AG09319 (cell line): ENCODE measurements around the gene SLC12A7.

Experiments
- DNase-seq: peaks from one replicate; pipeline ENCODE4 v3.0.0-alpha.2; 2010; ENCODE audit warnings: low read depth; ENCODE audit errors: extremely low read depth
- TF ChIP-seq, protein P1 (sequence below): IDR thresholded peaks from 2 replicates; pipeline ENCODE4 v1.5.1; 2011; ENCODE audit warnings: low read depth, mild to moderate bottlenecking, inconsistent platforms, low read length, moderate library complexity

The SLC12A7 gene

DNA sequence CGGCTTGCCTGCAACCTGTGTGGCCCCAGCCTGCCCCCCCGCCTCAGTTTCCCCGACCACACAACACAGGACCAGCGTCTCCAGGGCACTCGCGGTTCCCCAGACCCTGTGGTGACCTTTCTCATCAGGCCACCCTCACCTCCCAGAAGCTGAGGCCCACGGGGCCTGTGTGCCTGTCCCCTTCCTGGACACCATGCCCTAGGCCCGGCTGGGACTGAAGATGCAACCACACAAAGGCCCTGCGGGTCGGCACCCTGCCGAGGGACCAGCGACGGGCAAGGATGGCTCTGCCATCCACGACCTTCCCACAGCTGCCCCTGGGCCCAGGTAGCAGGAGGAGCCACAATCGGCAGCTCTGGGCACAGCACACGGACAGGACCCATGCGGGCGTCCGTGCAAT is 34.8 kb downstream of the SLC12A7 start:
- DNase-seq = no peak
- TF ChIP-seq, protein P1, sequence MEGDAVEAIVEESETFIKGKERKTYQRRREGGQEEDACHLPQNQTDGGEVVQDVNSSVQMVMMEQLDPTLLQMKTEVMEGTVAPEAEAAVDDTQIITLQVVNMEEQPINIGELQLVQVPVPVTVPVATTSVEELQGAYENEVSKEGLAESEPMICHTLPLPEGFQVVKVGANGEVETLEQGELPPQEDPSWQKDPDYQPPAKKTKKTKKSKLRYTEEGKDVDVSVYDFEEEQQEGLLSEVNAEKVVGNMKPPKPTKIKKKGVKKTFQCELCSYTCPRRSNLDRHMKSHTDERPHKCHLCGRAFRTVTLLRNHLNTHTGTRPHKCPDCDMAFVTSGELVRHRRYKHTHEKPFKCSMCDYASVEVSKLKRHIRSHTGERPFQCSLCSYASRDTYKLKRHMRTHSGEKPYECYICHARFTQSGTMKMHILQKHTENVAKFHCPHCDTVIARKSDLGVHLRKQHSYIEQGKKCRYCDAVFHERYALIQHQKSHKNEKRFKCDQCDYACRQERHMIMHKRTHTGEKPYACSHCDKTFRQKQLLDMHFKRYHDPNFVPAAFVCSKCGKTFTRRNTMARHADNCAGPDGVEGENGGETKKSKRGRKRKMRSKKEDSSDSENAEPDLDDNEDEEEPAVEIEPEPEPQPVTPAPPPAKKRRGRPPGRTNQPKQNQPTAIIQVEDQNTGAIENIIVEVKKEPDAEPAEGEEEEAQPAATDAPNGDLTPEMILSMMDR = no peak

DNA sequence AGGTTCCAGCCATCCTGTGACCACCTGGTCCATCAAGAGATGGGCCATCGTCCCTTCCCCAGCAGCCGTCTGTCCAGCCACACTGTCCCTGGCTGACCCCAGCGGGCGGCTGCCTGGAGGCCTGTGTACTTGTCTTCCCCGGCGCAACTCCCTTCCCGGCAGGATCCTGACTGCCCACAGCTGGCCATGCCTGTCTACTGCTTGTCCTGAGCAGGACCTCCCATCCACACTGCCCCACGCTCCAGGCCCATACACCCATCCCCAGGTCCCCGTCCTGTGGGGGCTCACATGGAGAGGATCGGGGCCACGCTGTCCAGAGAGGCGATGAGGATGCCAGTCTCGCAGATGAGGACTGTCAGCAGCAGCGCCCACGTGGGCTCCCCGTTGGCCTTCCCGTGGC is 35.5 kb downstream of the SLC12A7 start:
- no peak for DNase-seq
- TF ChIP-seq, protein P1 = no peak

DNA sequence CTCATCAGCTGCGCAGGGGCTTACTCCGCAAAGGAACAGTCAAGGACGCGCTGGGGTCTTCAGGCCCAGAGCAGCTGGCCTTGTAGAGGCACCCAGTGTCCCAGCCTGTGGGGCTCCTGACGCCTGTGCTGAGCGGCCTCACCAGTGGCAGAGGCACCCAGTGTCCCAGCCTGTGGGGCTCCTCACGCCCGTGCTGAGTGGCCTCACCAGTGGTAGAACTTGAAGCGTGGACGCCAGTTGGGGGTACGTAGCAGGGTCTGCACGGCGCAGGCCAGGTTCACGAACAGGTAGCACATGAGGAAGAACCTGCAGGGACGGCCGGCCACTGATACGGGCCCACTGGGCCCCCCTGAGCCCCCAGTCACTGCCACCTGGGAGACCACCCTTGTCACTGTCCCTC is 35.9 kb downstream of the SLC12A7 start:
- TF ChIP-seq, protein P1 = no peak
- no peak for DNase-seq

DNA sequence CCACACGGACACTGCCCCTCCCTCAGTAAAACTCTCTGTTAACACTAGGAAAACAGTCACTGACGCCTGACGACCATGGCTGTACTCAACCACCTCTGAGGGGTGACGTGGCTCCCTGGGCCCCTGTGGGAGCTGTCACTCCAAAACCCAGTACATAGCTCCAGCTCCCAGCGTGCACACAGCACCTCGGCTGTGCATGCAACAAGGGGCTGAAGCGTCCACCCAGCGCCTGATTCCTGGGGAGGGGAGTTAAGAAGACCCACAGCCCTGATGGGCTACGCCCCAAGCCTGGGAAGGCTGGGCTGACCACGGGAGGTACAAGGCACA is 36.3 kb downstream of the SLC12A7 start:
- TF ChIP-seq, protein P1 = no peak
- DNase-seq = no peak

DNA sequence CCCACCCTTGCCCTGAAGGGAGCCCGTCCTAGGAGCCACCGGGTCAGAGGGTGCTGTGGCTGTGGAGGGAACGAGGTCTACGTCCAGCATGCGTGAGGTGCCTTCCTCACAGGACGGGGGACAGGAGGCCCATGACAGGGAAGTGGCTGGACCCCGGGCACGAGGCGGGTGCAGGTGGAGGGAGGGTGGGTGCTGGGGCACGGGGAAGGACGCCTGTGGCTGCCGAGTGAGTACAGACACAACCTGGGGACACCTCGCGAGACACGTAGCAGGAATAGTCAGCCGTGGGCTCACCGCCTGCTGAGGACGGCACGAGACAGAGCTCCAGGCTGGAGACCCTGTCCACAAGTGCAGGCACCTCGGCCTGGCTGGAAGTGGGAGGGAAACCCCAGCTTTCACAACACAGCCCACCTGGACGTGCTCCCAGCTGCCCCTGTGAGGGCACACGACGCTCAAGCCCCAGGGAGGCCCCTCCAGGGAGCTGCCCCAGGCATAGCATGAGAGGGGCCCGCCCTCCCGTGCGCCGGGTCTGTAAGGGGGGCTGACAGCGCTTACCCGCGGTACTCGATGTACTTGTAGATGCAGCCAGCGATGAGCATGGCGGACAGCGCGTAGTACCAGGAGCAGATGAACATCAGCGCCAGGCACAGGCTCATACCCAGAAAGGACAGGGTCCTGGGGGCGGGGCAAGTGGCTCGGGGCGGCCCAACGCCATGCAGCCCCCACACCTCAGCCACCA is 36.9 kb downstream of the SLC12A7 start:
- DNase-seq = no peak
- TF ChIP-seq, protein P1 = no peak

DNA sequence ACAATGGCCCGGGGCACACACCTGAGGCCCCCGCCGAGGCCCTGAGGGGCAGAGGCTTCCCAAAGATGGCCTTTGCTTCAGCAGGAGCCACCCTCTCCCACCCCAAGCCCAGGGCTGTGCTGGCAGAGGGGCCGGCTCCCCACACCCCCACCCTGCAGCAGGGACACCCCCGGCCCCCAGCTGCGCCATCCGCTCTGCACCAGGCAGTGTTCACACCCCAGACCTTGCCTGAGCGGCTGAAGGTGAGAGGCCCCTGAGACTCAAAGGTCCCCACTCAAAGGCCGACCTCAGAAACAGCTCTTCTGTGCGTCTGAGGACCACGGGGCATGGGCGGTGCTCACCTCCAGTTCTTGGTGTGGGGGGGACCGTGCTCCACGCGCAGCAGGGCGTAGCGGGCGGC is 37.6 kb downstream of the SLC12A7 start:
- TF ChIP-seq, protein P1 = no peak

DNA sequence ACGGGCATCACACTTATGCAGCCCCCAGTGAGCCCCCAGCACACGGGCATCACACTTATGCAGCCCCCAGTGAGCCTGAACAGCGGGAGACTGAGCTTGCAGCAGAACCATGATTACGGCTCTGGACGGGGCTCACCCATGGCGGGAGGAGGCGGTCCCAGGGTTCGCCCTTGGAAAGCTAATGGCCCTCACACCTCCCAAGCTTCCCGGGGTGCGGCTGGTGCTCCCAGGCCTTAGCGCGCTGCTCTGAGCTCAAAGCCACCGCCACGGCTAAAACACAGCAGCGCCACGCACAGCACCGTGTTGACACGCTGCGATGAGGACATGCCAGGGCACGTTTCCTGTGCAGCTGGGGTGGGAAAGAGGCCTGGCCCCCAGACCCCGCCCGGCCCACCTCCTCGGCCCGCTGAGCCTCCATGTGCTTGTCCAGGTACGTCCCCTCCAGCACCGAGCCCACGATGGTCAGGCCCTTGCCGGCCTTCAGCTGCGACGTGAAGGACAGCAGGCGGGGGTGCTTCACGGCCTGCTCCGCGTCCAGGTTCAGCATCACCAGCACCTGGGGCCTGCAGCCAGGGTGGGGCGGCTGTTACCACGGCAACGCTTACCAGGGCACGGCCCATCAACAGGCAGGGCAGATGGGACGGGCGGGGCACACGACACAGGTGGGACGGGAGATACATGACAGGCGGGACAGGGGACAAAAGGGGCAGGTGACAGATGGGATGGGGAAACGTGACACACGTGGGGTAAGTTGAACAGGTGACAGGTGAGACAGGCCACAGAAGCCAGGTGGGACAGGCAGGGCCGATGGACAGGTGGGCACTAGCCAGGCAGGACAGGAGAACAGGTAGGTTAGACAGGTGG is 38.4 kb downstream of the SLC12A7 start:
- TF ChIP-seq, protein P1 = no peak
- DNase-seq = no peak

More for the DNA sequence above, 37.6 kb downstream of the SLC12A7 start:
- DNase-seq = no peak
